Renal cortex interstitium (tissue), 11 donors: ENCODE measurements around the gene RALBP1. TPM values are rescaled to one million over a fixed set of nuclear protein-coding genes. Genes with fewer than 3 reads are reported as not detected.
"Not testable (repeated sequence)": the region's sequence is repeated elsewhere in the genome, so short reads cannot be mapped to it uniquely, and the experiment has no call there.

ENCODE experiments used
- DNase-seq, 11 donors: peaks; one replicate each; pipeline ENCODE4 v3.0.0-alpha.2; 2013; ENCODE audit warnings: low read depth in 9 of 11, low spot score in 4 of 11; ENCODE audit errors: extremely low read depth in 1 of 11
- polyA plus RNA-seq, 3 donors: library from polyadenylated mRNA; unstranded; fragments of 120-200 nt; gene quantifications; one replicate each; pipeline ENCODE4 v1.2.1, GENCODE V29; 2013; ENCODE audit not compliant: insufficient read length in 3 of 3

RALBP1 gene
- polyA plus RNA-seq, 3 donors = 72.7 to 88.7 (median 74.8) TPM

DNA sequence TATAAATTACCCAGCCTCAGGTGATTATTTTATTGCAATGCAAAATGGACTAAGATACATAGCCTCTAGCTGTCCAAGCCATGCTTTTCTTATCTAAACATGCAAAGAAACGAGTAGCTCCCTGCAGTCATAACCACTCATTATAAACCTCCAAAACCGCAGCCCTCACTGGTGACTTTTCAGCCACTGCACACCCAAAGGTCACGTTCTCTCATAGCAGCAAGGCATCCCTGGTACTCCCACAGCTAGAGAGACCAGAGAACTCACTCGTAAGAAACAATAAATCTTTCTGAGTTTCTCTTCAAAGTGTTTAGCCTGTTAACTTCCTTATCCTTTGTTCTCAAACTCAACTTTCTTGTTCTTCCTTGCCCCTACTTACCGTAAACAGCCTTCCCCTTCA, 28.5 kb upstream of the RALBP1 start:
- DNase-seq = no peak

DNA sequence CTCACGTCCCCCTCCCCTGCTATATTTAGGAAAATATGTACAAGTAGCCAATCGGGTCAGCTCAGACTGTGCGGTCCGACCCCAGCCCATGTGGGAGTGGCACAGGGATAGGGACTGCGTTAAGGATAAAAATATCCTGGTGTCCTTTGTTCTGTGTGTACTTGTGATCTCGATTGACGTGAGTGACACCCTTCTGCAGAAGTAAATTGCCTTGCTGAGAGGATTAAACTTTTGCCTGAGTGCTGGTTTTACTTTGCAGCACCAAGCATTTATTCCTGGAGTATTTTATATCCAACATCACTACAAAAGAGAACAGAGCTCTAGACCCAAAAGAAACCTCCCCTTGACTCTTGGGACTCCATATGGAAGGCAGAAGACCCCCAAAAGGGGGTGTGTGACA, 28.0 kb upstream of the RALBP1 start:
- no peak for DNase-seq

DNA sequence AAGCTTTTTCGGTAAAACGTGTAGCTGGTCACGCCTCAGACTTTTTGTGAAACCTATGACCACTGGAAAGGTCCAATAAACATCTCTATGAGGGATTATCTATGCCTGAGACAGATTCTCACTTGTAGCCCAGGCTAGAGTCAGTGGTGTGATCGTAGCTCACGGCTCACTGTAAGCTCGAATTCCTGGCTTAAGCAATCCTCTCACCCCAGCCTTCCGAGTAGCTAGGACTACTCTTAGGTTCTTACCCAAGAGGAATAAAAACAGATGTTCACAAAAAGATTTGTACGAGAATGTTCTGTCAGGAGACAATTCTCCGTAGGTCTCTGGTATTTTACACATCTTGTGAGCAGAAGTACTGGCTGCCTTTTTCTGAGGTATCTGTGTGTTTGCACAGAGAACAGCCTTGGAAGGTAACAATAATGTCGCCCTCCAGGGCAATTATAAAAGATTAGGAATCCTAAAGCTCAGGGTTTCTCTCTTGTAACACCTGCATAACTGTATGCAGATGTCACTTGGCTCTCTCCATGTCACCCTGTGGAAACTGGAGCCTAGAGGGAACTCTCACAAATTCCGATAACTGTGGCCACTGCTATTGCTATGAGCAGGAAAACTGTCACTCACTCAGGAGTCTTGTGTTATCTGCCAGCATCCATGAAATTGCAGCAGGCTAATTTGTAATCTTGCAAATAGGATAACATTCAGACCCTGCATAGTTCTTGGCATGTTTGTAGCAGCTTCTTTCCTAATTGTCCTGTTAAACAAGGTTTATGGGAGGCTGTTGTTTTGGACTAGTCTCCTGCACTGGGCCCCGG, 25.5 kb upstream of the RALBP1 start:
- no peak for DNase-seq

DNA sequence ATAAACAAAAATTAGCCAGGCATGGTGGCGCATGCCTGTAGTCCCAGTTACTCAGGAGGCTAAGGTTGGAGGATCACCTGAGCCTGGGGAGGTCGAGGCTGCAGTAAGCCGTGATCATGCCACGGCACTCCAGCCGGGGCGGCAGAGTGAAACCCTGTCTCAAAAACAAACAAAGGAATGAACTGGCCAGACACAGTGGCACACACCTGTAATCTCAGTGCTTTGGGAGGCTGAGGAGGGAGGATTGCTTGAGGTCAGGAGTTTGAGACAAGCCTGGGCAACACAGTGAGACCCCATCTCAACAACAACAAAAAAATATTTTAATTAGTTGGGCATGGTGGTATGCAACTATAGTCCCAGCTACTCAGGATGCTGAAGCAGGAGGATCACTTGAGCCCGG, 24.4 kb upstream of the RALBP1 start:
- not testable (repeated sequence) for DNase-seq

DNA sequence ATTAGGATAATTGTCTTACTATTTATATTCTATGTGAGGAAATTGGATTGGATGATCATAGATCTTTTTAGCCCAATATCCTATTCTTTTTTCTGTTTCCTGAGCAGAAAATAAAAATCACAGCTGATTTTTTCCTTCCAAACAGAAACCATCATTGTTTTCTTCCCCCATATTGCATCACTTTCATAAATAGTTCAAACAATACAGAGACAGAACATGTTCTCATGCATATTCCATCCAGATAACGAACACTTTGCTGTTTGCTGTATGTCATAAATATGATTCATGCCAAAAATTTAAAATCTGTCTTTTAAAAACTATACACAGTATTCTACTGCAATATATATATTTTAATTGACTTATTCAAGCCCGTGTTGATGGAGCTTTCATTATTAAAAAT, 22.0 kb upstream of the RALBP1 start:
- DNase-seq = no peak

DNA sequence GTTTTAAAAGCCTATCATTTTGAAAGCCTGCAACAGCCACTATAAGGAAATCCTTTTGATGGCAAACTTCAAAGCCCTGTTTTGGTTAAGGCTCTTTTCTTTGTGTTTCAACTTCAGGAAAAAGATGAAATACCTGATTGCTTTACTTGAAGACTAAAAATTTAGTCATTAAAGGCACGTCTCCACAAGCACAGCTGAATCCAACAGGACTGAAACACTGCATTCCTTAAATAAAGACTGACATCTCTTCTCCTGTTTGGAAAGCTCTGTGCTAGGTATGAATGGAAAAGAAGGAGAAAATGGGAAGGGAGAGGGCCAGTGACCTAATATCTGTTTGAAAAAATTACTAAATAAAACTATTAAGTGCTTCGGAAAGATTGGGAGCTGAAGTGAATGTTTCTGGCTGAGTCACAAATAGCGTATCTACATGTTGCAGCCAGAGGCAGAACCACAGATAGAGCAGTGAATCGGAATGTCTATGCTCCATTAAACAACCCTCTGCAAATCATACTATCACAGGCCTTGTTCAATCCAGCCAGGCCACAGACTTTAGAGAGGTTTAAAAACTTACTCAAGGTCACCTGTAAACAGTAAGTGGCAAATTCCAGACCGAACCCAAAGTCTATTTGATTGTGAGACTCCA, 21.1 kb upstream of the RALBP1 start:
- no peak for DNase-seq

DNA sequence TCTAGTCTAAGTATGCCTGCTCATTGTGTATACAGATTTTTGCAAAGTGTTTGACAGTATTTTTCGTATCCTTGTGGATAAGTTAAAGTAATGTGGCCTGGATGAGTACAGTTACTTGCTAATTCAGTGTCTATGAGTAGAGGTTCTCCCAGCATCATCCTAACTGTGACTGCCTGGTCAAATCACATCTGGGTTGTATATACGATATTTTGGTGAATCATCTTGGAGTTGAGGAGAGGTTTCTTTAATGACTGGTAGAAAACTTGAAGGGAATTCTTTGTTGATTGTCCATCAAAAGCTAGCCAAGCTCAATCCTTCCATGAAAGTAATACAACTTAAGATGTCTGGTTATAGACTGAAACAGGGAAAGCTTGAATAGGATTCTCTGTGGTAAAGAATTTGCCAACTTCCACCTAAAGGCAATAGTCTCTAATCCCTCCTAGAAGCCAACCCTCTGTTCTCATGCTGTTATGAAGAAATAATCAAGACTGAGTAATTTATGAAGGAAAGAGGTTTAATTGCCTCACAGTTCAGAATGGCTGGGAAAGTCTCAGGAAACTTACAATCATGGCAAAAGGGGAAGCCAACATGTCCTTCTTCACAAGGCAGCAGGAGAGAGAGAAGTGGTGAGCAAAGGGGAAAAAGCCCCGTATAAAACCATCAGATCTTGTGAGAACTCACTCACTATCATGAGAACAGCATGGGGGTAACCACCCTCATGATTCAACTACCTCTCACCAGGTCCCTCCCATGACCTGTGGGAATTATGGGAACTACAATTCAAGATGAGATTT, 19.4 kb upstream of the RALBP1 start:
- no peak for DNase-seq

DNA sequence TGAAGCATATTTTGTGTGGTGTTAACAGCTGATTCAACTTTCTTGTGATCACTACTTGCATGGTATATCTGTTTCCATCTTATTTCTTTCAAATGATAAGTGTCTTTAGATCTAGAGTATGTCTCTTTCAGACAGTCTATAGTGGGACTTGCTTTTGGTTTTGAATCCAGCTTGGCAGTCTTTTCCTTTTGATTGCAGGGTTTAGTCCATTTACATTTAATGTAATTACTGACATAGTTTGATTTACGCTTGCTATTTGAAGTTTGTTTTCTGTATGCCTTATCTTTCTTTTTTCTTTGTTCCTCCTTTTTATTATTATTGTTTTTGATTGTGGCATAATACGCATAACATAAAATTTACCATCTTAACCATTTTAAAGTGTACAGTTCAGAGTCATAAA, 9.2 kb upstream of the RALBP1 start:
- no peak for DNase-seq

DNA sequence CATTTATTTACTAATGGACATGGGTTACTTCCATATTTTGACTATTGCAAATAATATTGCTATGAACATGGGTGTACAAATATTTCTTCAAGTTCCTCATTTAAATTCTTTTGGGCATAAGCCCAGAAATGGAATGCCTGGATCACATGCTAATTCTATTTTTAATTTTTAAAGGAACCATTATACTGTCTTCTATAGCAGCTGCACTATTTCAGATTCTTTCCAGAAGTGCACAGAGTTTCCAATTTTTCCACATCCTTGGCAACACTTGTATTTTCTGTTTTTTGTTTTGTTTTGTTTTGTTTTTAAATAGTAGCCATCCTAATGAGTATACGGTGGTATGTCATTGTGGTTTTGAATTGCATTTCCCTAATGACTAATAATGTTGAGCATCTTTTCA, 8.5 kb upstream of the RALBP1 start:
- no peak for DNase-seq

DNA sequence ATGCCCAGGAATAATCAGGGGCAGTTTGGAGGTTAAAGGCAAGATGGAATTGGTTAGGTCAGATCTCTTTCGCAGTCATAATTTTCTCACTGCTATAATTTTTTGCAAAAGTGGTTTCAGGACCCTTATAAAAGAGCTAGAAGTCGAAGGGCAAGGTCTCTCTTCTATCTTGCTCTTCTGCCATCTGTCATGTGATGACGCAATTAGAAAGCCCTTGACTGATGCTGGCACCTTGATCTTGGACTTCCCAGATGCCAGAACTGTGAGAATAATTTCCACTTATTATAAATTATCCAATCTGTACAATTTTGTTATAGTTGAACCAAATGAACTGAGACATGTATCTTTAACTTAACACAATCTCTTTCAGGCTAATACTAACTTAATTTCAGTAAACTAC, 6.3 kb upstream of the RALBP1 start:
- DNase-seq = no peak

DNA sequence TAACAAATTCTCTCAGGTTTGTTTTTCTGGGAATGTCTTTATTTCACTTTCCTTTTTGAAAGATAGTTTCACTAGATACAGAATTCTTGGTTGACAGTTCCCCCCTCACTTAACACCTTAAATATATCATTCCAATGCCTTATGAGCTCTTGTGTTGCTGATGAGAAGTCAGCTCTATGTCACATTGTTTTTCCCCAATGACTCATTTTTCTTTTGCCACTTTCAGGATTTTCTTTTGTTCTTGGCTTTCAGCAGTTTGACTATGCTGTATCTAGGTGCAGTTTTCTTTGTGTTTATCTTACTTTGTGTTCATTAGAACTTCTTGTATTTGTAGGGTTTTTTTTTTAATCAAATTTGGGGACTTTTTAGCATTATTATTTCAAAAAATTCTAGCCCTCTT, 5.6 kb upstream of the RALBP1 start:
- no peak for DNase-seq

DNA sequence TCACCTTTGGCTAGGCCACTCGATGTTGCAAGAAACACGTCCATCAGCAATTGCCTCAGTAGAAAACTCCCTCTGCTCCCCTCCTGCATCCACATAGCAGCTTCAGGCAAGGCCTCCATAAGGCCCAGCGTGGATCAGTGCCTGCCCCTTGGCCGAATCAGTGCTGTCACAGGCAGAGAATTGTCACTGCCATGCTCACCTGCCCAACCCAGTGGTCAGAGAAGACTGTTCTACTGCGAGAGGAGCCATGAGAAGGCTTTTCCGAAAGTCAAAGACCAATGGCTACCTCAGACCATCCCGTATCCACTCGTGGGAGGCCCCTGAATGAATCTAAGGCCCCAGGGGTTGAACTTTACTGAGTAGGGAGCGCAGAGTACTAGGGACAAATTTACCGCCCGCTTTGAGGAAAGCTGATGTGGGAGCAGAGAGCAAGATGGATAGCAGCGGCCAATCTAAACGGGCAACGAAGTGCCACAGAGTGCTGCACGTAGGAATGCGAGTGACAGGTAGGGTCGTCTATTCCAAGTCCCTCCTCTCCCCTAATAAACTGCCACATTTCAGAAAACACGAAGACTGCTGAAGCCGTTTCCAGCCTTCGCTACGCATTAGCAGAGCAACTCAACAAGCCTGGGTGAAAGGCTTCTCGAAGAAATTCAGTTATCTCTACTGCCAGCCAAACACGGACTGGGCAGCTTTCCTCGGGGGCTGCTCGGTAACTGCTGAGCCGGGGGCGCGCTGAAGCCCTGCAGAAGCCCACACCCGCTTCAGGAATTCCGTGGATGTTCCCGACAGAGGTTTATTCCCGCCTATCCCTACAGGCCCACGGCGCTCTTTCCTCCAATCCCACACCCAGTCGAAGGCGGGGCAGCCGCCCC, 968 bp upstream of the RALBP1 start:
- peak in 5 of 11 donors; percentile 30 to 82 (median 75) for DNase-seq

DNA sequence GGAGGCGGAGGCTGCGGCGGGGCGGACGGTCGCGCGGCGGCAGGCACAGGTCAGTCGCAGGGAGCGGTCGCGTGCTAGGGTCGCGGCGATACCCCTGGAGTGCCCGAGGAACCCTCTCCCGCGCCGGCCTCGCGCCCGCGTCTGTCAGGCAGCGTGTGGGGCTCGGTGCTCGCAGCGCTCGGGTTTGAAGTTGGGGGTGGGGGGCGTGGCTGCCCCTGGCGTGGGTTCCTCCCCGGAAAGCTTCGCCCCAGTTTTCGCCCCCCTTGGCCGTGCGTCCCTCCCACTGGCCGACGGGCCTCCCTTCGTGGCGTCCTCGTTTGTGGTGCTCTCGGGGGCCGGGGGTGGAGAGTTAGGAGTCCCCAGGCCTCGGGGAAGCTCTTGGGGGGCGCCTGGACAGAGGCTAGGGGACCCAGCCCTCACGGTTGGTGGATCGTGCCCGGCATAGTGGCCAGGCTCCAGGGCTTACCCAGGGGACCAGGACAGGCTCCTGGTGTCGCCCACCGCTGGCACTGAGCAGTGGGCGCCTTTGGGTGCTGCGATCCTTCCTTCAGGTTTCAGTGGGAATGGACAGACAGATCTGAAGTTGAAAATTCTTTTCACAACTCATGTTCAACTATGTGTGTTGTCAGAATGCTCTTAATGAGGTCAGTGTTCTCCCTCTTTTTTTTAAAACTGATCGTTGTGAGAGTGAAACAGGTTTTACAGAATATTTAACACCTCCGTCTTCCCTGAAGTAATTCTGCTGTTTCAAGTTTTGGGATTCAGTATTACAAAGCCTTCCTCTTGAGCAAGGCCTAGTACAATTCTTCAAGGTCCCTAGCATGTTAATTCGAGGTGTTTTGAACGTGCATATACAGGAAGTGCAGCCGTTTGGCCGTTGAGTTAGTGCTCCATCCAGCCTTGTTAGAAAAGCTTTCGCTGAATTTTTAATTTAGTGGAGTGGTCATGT, 604 bp downstream of the RALBP1 start:
- peak in 8 of 11 donors; percentile 28 to 41 (median 36) for DNase-seq

DNA sequence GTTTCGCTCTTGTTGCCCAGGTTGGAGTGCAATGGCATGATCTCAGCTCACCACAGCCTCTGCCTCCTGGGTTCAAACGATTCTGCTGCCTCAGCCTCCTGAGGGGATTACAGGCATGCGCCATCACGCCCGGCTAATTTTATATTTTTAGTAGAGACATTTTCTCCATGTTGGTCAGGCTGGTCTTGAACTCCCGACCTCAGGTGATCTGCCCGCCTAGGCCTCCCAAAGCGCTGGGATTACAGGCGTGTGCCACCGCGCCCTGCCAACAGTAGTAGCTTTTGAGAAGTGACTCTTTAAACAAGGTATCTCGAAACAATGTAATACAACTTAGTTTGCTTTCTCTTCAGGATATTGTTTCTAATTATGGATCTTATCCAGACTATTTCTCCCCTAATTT, 1.6 kb downstream of the RALBP1 start:
- not testable (repeated sequence) for DNase-seq

DNA sequence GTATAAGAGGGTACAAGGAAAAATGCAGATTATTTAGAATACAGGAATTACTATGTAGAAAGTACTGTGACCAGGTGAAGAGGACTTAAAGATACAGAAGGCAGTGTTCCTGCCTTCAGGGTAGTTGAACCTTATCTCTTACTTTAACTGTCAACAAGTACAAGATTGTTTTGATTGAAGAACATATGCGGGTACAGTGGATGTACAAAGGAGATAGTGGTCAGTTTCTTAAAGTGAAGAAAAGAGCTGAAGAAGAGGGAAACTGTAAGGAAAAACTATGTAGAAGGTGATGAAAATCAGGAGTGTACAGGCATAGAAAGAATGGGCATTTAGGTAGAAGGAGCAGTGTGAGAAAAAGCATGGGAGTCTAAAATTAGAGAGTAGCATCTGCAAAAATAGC, 2.2 kb downstream of the RALBP1 start:
- DNase-seq = no peak

DNA sequence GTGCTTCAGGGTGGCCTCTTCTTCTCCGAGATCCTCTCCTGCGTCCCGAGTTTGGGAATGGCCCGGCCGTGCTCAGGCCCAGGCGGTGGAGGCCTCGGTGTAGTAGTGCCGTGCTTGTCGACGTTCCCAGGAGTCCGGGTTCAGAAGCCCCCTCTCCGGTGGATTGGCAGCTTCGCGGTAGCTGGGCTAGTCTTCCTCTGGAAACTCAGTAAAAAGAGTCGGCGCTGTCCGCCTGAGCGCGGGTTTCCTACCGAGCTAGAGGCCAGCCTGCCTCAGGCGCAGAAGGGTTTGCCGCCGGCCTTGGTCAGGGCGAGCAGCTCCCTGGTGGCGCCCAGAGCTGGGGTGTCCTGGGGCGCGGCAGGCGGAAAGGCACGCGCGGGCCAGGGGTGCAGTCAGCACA, 3.2 kb downstream of the RALBP1 start:
- no peak for DNase-seq

DNA sequence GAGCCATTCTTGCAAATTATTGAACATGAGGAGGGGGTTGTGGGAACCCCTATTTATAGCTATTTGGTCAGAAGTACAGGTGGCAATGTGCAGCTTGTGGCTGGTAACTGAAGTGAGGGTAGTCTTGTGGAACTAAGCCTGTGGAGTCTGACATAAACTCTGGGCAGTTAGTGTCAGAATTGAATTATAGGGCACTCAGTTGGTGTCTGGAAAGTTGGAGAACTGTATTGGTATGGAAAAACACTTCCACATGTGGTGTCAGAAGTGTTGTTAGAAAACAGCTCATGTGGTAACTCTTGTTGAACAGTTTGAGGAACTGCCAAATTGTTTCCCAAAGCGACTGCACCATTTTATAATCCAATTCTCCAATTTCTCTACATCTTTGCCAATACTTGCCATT, 7.5 kb downstream of the RALBP1 start:
- no peak for DNase-seq

DNA sequence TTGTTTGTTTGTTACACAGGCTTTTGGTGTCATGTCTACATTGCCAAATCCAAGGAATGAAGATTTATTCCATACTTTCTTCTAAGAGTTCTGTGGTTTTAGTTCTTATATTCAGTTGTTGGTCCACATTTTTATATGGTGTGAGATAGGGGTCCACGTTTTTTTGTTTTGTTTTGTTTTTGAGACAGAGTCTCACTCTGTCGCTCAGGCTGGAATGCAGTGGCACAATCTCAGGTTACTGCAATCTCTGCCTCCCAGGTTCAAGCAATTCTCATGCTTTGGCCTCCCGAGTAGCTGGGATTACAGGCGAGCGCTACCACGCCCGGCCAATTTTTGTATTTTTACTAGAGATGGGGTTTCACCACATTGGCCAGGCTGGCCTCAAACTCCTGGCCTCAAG, 8.2 kb downstream of the RALBP1 start:
- no peak for DNase-seq
